OCI-LY3 (cell line): ENCODE results near the gene TSGA10.

Source experiments
- H2AFZ ChIP-seq: fragments of 200-600, 300-600 bp; shearing (Covaris generic); 2 replicates; pipeline ENCODE4 v1.6.0; 2014; ENCODE audit warnings: antibody characterized with exemption, low read depth, low read length
- H3K27ac ChIP-seq: fragments of 200-600, 300-600 bp; sonication (generic); 2 replicates; pipeline ENCODE4 v1.5.1; 2014; ENCODE audit warnings: mild to moderate bottlenecking, low read length, moderate library complexity, mixed read lengths
- H3K27me3 ChIP-seq: fragments of 200-600, 300-600 bp; sonication (generic); 2 replicates; pipeline ENCODE4 v1.6.1; 2014; ENCODE audit warnings: low read depth, low read length, mixed read lengths
- H3K36me3 ChIP-seq: fragments of 200-600, 300-600 bp; sonication (generic); replicated peaks from 2 replicates; pipeline ENCODE3; 2014; ENCODE audit warnings: low read depth, low read length, mixed read lengths
- H3K4me1 ChIP-seq: fragments of 300-600, 200-600 bp; sonication (generic); 2 replicates; pipeline ENCODE4 v1.6.1; 2014; ENCODE audit warnings: low read length, mixed read lengths
- H3K4me2 ChIP-seq: fragments of 200-600, 300-600 bp; sonication (generic); 2 replicates; pipeline ENCODE4 v1.6.1; 2014; ENCODE audit warnings: low read length, mixed read lengths
- H3K4me3 ChIP-seq: fragments of 300-600, 200-600 bp; sonication (generic); 2 replicates; pipeline ENCODE4 v1.5.1; 2014; ENCODE audit warnings: antibody characterized with exemption, mild to moderate bottlenecking, low read length, moderate library complexity
- H3K79me2 ChIP-seq: fragments of 300-600, 200-600 bp; shearing (Covaris generic); 2 replicates; pipeline ENCODE4 v1.6.1; 2014; ENCODE audit warnings: mild to moderate bottlenecking, low read length, mixed read lengths
- H3K9ac ChIP-seq: fragments of 300-600, 200-600 bp; shearing (Covaris generic); 2 replicates; pipeline ENCODE4 v1.6.0; 2014; ENCODE audit warnings: mild to moderate bottlenecking, low read length, moderate library complexity
- H3K9me3 ChIP-seq: fragments of 200-600, 300-600 bp; shearing (Covaris generic); 2 replicates; pipeline ENCODE4 v1.6.1; 2014; ENCODE audit warnings: low read length, mixed read lengths; ENCODE audit not compliant: insufficient read depth
- H4K20me1 ChIP-seq: fragments of 200-600, 300-600 bp; sonication (generic); 2 replicates; pipeline ENCODE4 v1.6.1; 2016; ENCODE audit warnings: low read length, mixed read lengths; ENCODE audit not compliant: insufficient read depth
- EZH2phosphoT487 ChIP-seq: fragments of 200-600 bp; shearing (Covaris generic); IDR thresholded peaks from 2 replicates; pipeline ENCODE4 v1.6.1; 2018; ENCODE audit warnings: antibody characterized with exemption, mixed run types, low read depth
- TF ChIP-seq, protein P1 (sequence below): fragments of 200-600, 300-600 bp; sonication (generic); IDR thresholded peaks from 2 replicates; pipeline ENCODE4 v1.5.1; 2014; ENCODE audit warnings: antibody characterized with exemption, low read length, low read depth

TSGA10 gene

DNA sequence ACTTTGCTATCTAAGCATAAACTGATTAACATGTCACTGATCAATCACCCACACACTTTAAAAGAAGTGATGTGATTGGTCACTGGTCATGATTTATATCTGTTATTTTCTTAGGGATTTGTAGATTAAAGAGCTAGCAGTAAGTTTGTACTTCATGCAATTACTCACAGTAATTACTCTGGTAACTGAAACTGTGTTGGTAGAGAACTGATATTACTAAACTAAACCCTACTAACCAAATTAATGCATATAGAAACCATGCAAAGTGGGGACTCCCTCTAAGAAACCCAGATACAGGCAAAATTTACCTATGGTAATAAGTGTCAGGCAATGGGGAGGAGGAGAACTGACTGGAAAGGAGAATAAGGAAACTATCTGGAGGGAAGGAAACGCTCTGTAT, 58.0 kb downstream of the TSGA10 start:
- Histone ChIP-seq H3K36me3 (no peaks in the 10 kb centered on the region), H3K4me3 (peak overlapping the region; percentile 43), H3K4me1 (peaks cover 31% of the 10 kb centered on the region), H3K27ac (peak overlapping the region; percentile 52), H3K4me2 (peak overlapping the region; percentile 73), H3K27me3 (no peaks in the 10 kb centered on the region), H3K9ac (peak overlapping the region; percentile 13; the same call in 1 of the 2 replicates), H3K79me2 (no peaks in the 10 kb centered on the region), H3K9me3 (peaks cover 5% of the 10 kb centered on the region; the same call in 1 of the 2 replicates), H2AFZ (no peak overlapping the region), H4K20me1 (no peaks in the 10 kb centered on the region)
- TF ChIP-seq EZH2phosphoT487 = no peak
- TF ChIP-seq, protein P1, sequence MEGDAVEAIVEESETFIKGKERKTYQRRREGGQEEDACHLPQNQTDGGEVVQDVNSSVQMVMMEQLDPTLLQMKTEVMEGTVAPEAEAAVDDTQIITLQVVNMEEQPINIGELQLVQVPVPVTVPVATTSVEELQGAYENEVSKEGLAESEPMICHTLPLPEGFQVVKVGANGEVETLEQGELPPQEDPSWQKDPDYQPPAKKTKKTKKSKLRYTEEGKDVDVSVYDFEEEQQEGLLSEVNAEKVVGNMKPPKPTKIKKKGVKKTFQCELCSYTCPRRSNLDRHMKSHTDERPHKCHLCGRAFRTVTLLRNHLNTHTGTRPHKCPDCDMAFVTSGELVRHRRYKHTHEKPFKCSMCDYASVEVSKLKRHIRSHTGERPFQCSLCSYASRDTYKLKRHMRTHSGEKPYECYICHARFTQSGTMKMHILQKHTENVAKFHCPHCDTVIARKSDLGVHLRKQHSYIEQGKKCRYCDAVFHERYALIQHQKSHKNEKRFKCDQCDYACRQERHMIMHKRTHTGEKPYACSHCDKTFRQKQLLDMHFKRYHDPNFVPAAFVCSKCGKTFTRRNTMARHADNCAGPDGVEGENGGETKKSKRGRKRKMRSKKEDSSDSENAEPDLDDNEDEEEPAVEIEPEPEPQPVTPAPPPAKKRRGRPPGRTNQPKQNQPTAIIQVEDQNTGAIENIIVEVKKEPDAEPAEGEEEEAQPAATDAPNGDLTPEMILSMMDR = no peak

DNA sequence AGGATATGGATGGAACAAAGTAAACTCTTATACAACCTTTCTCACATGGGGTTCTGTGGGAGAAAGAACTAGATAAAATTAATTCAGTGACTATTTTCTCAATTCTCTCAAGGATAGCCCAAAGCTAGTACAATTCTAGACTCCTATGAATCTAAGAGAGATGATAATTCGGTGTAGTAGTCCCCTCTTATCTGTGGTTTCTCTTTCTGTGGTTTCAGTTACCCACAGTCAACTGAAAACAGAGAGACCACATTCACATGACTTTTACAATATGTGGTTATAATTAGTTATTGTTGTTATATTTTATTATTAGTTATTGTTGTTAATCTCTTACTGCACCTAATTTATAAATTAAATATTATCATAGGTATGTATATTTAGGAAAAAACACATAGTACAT, 66.7 kb downstream of the TSGA10 start:
- peak overlapping the region; percentile 56 for H3K4me2 ChIP-seq
- H3K9me3 ChIP-seq = no peaks in the 10 kb centered on the region
- H3K79me2 ChIP-seq = no peaks in the 10 kb centered on the region
- H3K4me1 ChIP-seq = peaks cover 23% of the 10 kb centered on the region
- H3K36me3 ChIP-seq = no peaks in the 10 kb centered on the region
- H3K27ac ChIP-seq = no peak overlapping the region
- H3K4me3 ChIP-seq = peak overlapping the region; percentile 9; the same call in 1 of the 2 replicates
- H2AFZ ChIP-seq = no peak overlapping the region
- H3K9ac ChIP-seq = no peak overlapping the region
- TF ChIP-seq, protein P1 = no peak
- H4K20me1 ChIP-seq = no peaks in the 10 kb centered on the region
- no peaks in the 10 kb centered on the region for H3K27me3 ChIP-seq

DNA sequence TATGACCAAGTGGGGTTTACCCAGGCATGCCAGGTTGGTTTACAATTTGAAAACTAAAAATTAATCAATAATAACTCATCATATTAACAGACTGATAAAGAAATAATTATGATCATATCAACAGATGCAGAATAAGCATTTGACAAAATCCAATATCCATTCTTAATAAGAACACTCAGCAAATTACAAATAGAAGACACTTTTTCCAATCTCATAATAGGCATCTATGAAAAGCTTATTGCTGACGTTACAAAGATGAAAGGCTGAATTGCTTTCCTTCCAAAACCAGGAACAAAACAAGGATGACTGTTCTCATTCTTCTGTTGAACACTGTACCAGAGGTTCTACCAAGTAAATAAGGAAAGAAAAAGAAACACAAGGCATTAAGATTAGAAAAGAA, 68.4 kb downstream of the TSGA10 start:
- Histone ChIP-seq H3K79me2 (no peaks in the 10 kb centered on the region), H3K4me3 (no peak overlapping the region), H3K4me1 (peaks cover 23% of the 10 kb centered on the region), H3K27ac (no peak overlapping the region), H3K4me2 (no peak overlapping the region), H2AFZ (no peak overlapping the region), H3K27me3 (no peaks in the 10 kb centered on the region), H4K20me1 (no peaks in the 10 kb centered on the region), H3K9me3 (no peaks in the 10 kb centered on the region), H3K9ac (no peak overlapping the region), H3K36me3 (no peaks in the 10 kb centered on the region)
- TF ChIP-seq, protein P1 = no peak
- TF ChIP-seq EZH2phosphoT487 = no peak

DNA sequence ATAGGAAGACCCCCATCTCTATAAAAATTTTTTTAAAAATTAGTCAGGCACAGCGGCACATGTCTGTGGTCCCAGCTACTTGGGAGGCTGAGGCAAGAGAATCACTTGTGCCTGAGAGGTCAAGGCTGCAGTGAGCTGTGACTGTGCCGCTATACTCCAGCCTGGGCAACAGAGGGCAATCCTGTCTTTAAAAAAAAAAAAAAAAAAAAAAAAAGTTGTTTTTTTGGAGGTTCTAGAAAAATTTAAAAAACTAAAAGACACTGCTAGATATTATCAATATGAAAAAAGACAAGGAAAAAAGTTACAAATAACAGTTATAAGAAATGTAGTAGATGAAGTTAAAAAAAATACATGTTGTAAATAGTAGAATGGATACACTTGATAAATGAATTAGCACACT, 69.3 kb downstream of the TSGA10 start:
- no peak overlapping the region for H3K27ac ChIP-seq
- H3K9ac ChIP-seq = no peak overlapping the region
- no peaks in the 10 kb centered on the region for H3K36me3 ChIP-seq
- no peak overlapping the region for H3K4me3 ChIP-seq
- H3K4me1 ChIP-seq = peaks cover 23% of the 10 kb centered on the region
- peaks cover 6% of the 10 kb centered on the region; the same call in 1 of the 2 replicates for H3K27me3 ChIP-seq
- no peak overlapping the region for H2AFZ ChIP-seq
- H3K79me2 ChIP-seq = no peaks in the 10 kb centered on the region
- no peaks in the 10 kb centered on the region for H4K20me1 ChIP-seq
- no peak overlapping the region for H3K4me2 ChIP-seq
- TF ChIP-seq, protein P1 = peak; percentile 22; the same call in 1 of the 2 replicates
- TF ChIP-seq EZH2phosphoT487 = no peak
- H3K9me3 ChIP-seq = no peaks in the 10 kb centered on the region
